Cardiac muscle cell (in vitro differentiated cells and primary cell): ENCODE data around the gene DPH2. TPM values are rescaled to one million over a fixed set of nuclear protein-coding genes. Genes with fewer than 3 reads are reported as not detected.

ENCODE experiments used
- DNase-seq, 2 donors: peaks; one replicate each; pipeline versions ENCODE4 v3.0.0 to v3.0.0-alpha.2; 2010 to 2017; ENCODE audit warnings: low read depth in 1 of 2, low spot score in 1 of 2
- H3K27ac ChIP-seq: fragments of 200-600 bp; sonication (generic); 2 replicates; pipeline ENCODE4 v1.5.1; 2016
- H3K27me3 ChIP-seq: fragments of 200-600 bp; sonication (generic); 2 replicates; pipeline ENCODE4 v1.6.0; 2016; ENCODE audit warnings: control low read depth
- H3K36me3 ChIP-seq: fragments of 200-600 bp; sonication (generic); 2 replicates; pipeline ENCODE4 v1.5.1; 2016; ENCODE audit warnings: control low read depth
- H3K4me1 ChIP-seq: fragments of 200-600 bp; sonication (generic); 2 replicates; pipeline ENCODE4 v1.8.1; 2017; ENCODE audit warnings: low read depth, mild to moderate bottlenecking, mixed run types
- H3K4me3 ChIP-seq: fragments of 200-600 bp; sonication (generic); 2 replicates; pipeline ENCODE4 v1.5.1; 2016; ENCODE audit warnings: mild to moderate bottlenecking
- H3K9me3 ChIP-seq: fragments of 200-600 bp; sonication (generic); 2 replicates; pipeline ENCODE4 v1.5.1; 2017; ENCODE audit warnings: low read depth, mild to moderate bottlenecking, control low read depth
- CTCF ChIP-seq: IDR thresholded peaks from 2 replicates; pipeline ENCODE4 v1.5.1; 2012; ENCODE audit warnings: low read depth, mild to moderate bottlenecking, low read length
- polyA plus RNA-seq: library from polyadenylated mRNA; unstranded; fragments of >200 nt; fragmentation: Nextera tagmentation; extraction: Ambion mirVana; gene quantifications from 2 replicates; pipeline ENCODE4 v1.2.1, GENCODE V29; 2016
- total RNA-seq: library from RNA; depleted of rRNA; stranded (reverse); fragments of >200 nt; gene quantifications from 2 replicates; pipeline ENCODE4 v1.2.3, GENCODE V29; 2016

The DPH2 gene
- total and polyA plus RNA-seq, 2 experiments from 2014 or later, result 20.7 to 21.5 TPM

- no peak for TF ChIP-seq CTCF
- Histone ChIP-seq H3K36me3 (no peaks in the 10 kb centered on the region), H3K9me3 (no peaks in the 10 kb centered on the region), H3K27me3 (no peaks in the 10 kb centered on the region), H3K27ac (no peak overlapping the region), H3K4me3 (no peak overlapping the region), H3K4me1 (no peaks in the 10 kb centered on the region)
- DNase-seq, result no peak
These were observed 51.9 kb downstream of the DPH2 start for GRCh38 chr1:44021581-44022321.

Other genes starting within 250 kb of the DPH2 start
- 26.2 and 29.8 TPM in 2 replicates for gene ARTN, start 36.2 kb upstream of the DPH2 start, total RNA-seq
- gene ARTN, start 36.2 kb upstream of the DPH2 start, polyA plus RNA-seq, result 50.5 and 60.4 TPM in 2 replicates
- gene IPO13, start 23.1 kb upstream of the DPH2 start, total RNA-seq, result 26.2 and 29.2 TPM in 2 replicates
- gene IPO13, start 23.1 kb upstream of the DPH2 start, polyA plus RNA-seq, result 27.9 and 28.6 TPM in 2 replicates
- gene ATP6V0B, start 5.0 kb downstream of the DPH2 start, total RNA-seq, result 87.5 and 171 TPM in 2 replicates
- 263 and 316 TPM in 2 replicates for gene ATP6V0B, start 5.0 kb downstream of the DPH2 start, polyA plus RNA-seq
- gene B4GALT2, start 9.2 kb downstream of the DPH2 start, total RNA-seq, result 81.6 and 83.3 TPM in 2 replicates
- 97.4 and 97.6 TPM in 2 replicates for gene B4GALT2, start 9.2 kb downstream of the DPH2 start, polyA plus RNA-seq
- gene CCDC24, start 21.6 kb downstream of the DPH2 start, total RNA-seq, result 20.8 and 26.5 TPM in 2 replicates
- gene CCDC24, start 21.6 kb downstream of the DPH2 start, polyA plus RNA-seq, result 27.9 and 29.7 TPM in 2 replicates
- gene SLC6A9, start 61.5 kb downstream of the DPH2 start, total RNA-seq, result 4.9 and 6.0 TPM in 2 replicates
- 12.1 and 13.2 TPM in 2 replicates for gene SLC6A9, start 61.5 kb downstream of the DPH2 start, polyA plus RNA-seq
- gene KLF17, start 148.8 kb downstream of the DPH2 start, total RNA-seq, result not detected in 2 replicates
- gene KLF17, start 148.8 kb downstream of the DPH2 start, polyA plus RNA-seq, result not detected in 2 replicates
- not detected in 2 replicates for gene KLF18, start 171.6 kb downstream of the DPH2 start, total RNA-seq
- not detected in 2 replicates for gene KLF18, start 171.6 kb downstream of the DPH2 start, polyA plus RNA-seq
- gene DMAP1, start 243.5 kb downstream of the DPH2 start, total RNA-seq, result 49.5 and 93.3 TPM in 2 replicates
- 77.5 and 84.1 TPM in 2 replicates for gene DMAP1, start 243.5 kb downstream of the DPH2 start, polyA plus RNA-seq